Fibroblast of villous mesenchyme (primary cell): ENCODE data around the gene GNAL. TPM values are rescaled to one million over a fixed set of nuclear protein-coding genes. Genes with fewer than 3 reads are reported as not detected.

Source experiments
- DNase-seq: peaks from one replicate; pipeline ENCODE4 v3.0.0-alpha.2; 2010; ENCODE audit warnings: low read depth
- H3K4me3 ChIP-seq: 2 replicates; pipeline ENCODE4 v1.5.1; 2011; ENCODE audit warnings: low read depth, mild to moderate bottlenecking, low read length
- CTCF ChIP-seq: IDR thresholded peaks from 2 replicates; pipeline ENCODE4 v1.5.1; 2012; ENCODE audit warnings: low read depth, mild to moderate bottlenecking, low read length; ENCODE audit not compliant: insufficient read depth
- total RNA-seq: library from RNA; depleted of rRNA; stranded (reverse); fragments of >200 nt; gene quantifications from 2 replicates; pipeline ENCODE4 v1.2.3, GENCODE V29; 2012

Gene GNAL
- total RNA-seq, 1 donor: under 0.01 TPM

- H3K4me3 ChIP-seq: no peak overlapping the region
- DNase-seq: no peak
- TF ChIP-seq CTCF: no peak
These were observed 185.6 kb downstream of the GNAL start for GRCh38 chr18:11874676-11875075.

- no peak for DNase-seq
- H3K4me3 ChIP-seq: no peak overlapping the region
- no peak for TF ChIP-seq CTCF
These were observed 188.6 kb downstream of the GNAL start for GRCh38 chr18:11877497-11878135.

GRCh38 chr18:11880586-11881304 is 191.7 kb downstream of the GNAL start:
- no peak overlapping the region for H3K4me3 ChIP-seq
- no peak for DNase-seq
- TF ChIP-seq CTCF: no peak

GRCh38 chr18:11882636-11883035 is 193.6 kb downstream of the GNAL start:
- TF ChIP-seq CTCF: no peak
- DNase-seq: no peak
- H3K4me3 ChIP-seq: no peak overlapping the region

GRCh38 chr18:11883153-11883552 is 194.1 kb downstream of the GNAL start:
- peak; percentile 42 for DNase-seq
- H3K4me3 ChIP-seq: no peak overlapping the region
- no peak for TF ChIP-seq CTCF

- no peak for TF ChIP-seq CTCF
- DNase-seq: no peak
- H3K4me3 ChIP-seq: no peak overlapping the region
These were observed 195.4 kb downstream of the GNAL start for GRCh38 chr18:11884396-11885030.
